Measurements from ENCODE around the gene HDAC11. TPM values are rescaled to one million over a fixed set of nuclear protein-coding genes. Genes with fewer than 3 reads are reported as not detected.
A peak's percentile ranks its signal among the peaks of the same experiment; 100 is the strongest.

Gene HDAC11
- total and polyA plus RNA-seq, 2 of the 13 experiments (the other 11 are each of a cell fraction or from before 2014, with no cell fraction given) = 13.7 to 33.1 TPM

- no peak overlapping the region for H3K4me3 ChIP-seq (replicated peaks in 1 of 3; ENCODE audit: insufficient read depth in 1 of 3, low read depth in 2 of 3, low read length in 3 of 3)
- ChIA-PET POLR2A (no interaction called here), CTCF (ENCODE audit: low intra/inter-chr PET ratio, low total read pairs) (no interaction called here)
- no peak overlapping the region for H2AFZ ChIP-seq (ENCODE audit: low read length)
- no peaks in the 10 kb centered on the region for H4K20me1 ChIP-seq (ENCODE audit: insufficient read depth, low read length)
- intact Hi-C loops (cut with micrococcal nuclease; ENCODE audit: unreplicated experiment) = no loop called here
- in situ Hi-C loops (cut with HindIII; ENCODE audit: extremely low pct_ligation_motif_present, low pct_unique_long_range_greater_than_20kb) = no loop called here
- DNase-seq (ENCODE audit: low spot score) = no peak
- H3K36me3 ChIP-seq (replicated peaks in 1 of 2; ENCODE audit: control insufficient read depth in 1 of 2, insufficient read depth in 2 of 2, low read length in 2 of 2) = no peaks in the 10 kb centered on the region
- H3K4me2 ChIP-seq (ENCODE audit: low read depth, low read length) = no peak overlapping the region
- 29% methylated on average over 10 of the region's 10 CpGs for WGBS (ENCODE audit: low lambda C conversion rate)
- H3K79me2 ChIP-seq (ENCODE audit: insufficient read depth, low read length) = no peaks in the 10 kb centered on the region
- ATAC-seq = no peak
- TF ChIP-seq CEBPB (IDR thresholded peaks at IDR 0.05; ENCODE audit: borderline replicate concordance, low read depth, low read length) (peak; percentile 44; the same call in 1 of the 2 replicates), KAT8 (CRISPR knock-in tag; IDR thresholded peaks at IDR 0.05) (no peak), ZFP62 (CRISPR knock-in tag; IDR thresholded peaks at IDR 0.05) (no peak), NCOA5 (CRISPR knock-in tag; IDR thresholded peaks at IDR 0.05) (no peak), ZNF362 (CRISPR knock-in tag; IDR thresholded peaks at IDR 0.05; ENCODE audit: borderline replicate concordance) (no peak), ZNF136 (CRISPR knock-in tag; IDR thresholded peaks at IDR 0.05; ENCODE audit: low read depth) (no peak), NR1H2 (CRISPR knock-in tag; IDR thresholded peaks at IDR 0.05; ENCODE audit: borderline replicate concordance, low read depth) (no peak), BORCS8-MEF2B (CRISPR knock-in tag; IDR thresholded peaks at IDR 0.05) (no peak), MXD4 (CRISPR knock-in tag; IDR thresholded peaks at IDR 0.05) (no peak), ZNF841 (CRISPR knock-in tag; IDR thresholded peaks at IDR 0.05; ENCODE audit: borderline replicate concordance) (no peak), ATF6 (CRISPR knock-in tag; conservative IDR thresholded peaks at IDR 0.05) (no peak), TRIM22 (IDR thresholded peaks at IDR 0.05) (no peak), DNMT3B (CRISPR knock-in tag; conservative IDR thresholded peaks at IDR 0.05) (no peak), TCF7L2 (IDR thresholded peaks at IDR 0.05; ENCODE audit: low read depth, low read length) (no peak), CEBPG (CRISPR knock-in tag; IDR thresholded peaks at IDR 0.05) (peak; percentile 64), SNAPC5 (CRISPR knock-in tag; IDR thresholded peaks at IDR 0.05; ENCODE audit: borderline replicate concordance) (no peak)
- H3K4me1 ChIP-seq (ENCODE audit: insufficient read depth, low read length) = peaks cover 23% of the 10 kb centered on the region
- no peak overlapping the region for H3K27ac ChIP-seq (ENCODE audit: extremely low read length, insufficient read depth, low read length)
- FAIRE-seq = no peak
- H3K9me3 ChIP-seq (ENCODE audit: low read length) = no peaks in the 10 kb centered on the region
- no peak overlapping the region for H3K9ac ChIP-seq (ENCODE audit: insufficient read depth, low read depth, low read length)
- no TSS peak for BruUV-seq (replicated peaks)
- peaks cover 0 to 31% of the 10 kb centered on the region in 2 experiments; a peak in 2 of 5 replicates for H3K27me3 ChIP-seq (ENCODE audit: control insufficient read depth in 1 of 2, insufficient read depth in 2 of 2, low read length in 2 of 2)
Observed at GRCh38 chr3:13524979-13525669, 45.0 kb downstream of the HDAC11 start.

Measured in HepG2 (cell line).